A673 (cell line): Measurements from ENCODE around the gene RIN2. TPM values are rescaled to one million over a fixed set of nuclear protein-coding genes. Genes with fewer than 3 reads are reported as not detected.
A peak's percentile ranks its signal among the peaks of the same experiment; 100 is the strongest.

Experiments used
- BruUV-seq: library from RNA; stranded (reverse); fragments of 400-500 nt; replicated peaks from 2 replicates; lab custom pipeline; 2021; lab: Mats Ljungman, UMichigan
- CTCF ChIA-PET: fragments of 300-600 bp; sonication (Branson Sonifier 250); formaldehyde crosslinking; loops from one replicate; lab custom pipeline; 2022; ENCODE audit warnings: antibody characterized with exemption; lab: Charles Lee
- POLR2A ChIA-PET: fragments of 300-600 bp; sonication (Branson Sonifier 250); formaldehyde crosslinking; loops from one replicate; lab custom pipeline; 2022; ENCODE audit warnings: antibody characterized with exemption; ENCODE audit not compliant: low non-redundant PET; lab: Charles Lee
- DNase-seq: peaks from one replicate; pipeline ENCODE4 v3.0.0-alpha.2; 2015; ENCODE audit warnings: low spot score
- H3K27ac ChIP-seq: fragments of 200-600 bp; sonication (generic); 2 replicates; pipeline ENCODE4 v1.5.1; 2016; ENCODE audit warnings: mixed run types, low read depth, mild to moderate bottlenecking, mixed read lengths, antibody characterized with exemption, low read length; ENCODE audit not compliant: poor library complexity, severe bottlenecking
- H3K27me3 ChIP-seq: fragments of 200-600 bp; sonication (generic); replicated peaks from 2 replicates; pipeline ENCODE4 v1.6.1; 2017; ENCODE audit warnings: mixed run types, low read depth, mild to moderate bottlenecking, mixed read lengths, antibody characterized with exemption, low read length; ENCODE audit not compliant: insufficient read depth, poor library complexity
- H3K36me3 ChIP-seq: fragments of 200-600 bp; sonication (generic); 2 replicates; pipeline ENCODE4 v1.6.1; 2016; ENCODE audit warnings: mixed run types, mild to moderate bottlenecking, mixed read lengths, antibody characterized with exemption, low read length; ENCODE audit not compliant: insufficient read depth, poor library complexity, severe bottlenecking
- H3K4me1 ChIP-seq: fragments of 200-600 bp; sonication (generic); 2 replicates; pipeline ENCODE4 v1.6.1; 2017; ENCODE audit warnings: mixed run types, mild to moderate bottlenecking, mixed read lengths, antibody characterized with exemption, low read length; ENCODE audit not compliant: insufficient read depth, poor library complexity, severe bottlenecking
- H3K4me3 ChIP-seq: fragments of 200-600 bp; sonication (generic); 2 replicates; pipeline ENCODE4 v1.5.1; 2016; ENCODE audit warnings: low read depth, mixed run types, mild to moderate bottlenecking, mixed read lengths, low read length; ENCODE audit not compliant: poor library complexity, severe bottlenecking
- H3K9me3 ChIP-seq: fragments of 200-600 bp; sonication (generic); 2 replicates; pipeline ENCODE4 v1.6.1; 2016; ENCODE audit warnings: mixed run types, low read depth, mild to moderate bottlenecking, mixed read lengths, antibody characterized with exemption, low read length; ENCODE audit not compliant: poor library complexity, severe bottlenecking
- EZH2 ChIP-seq: fragments of 200-600 bp; sonication (generic); IDR thresholded peaks from 2 replicates; pipeline ENCODE4 v1.6.1; 2017; ENCODE audit warnings: borderline replicate concordance, low read depth, mild to moderate bottlenecking, mixed read lengths, antibody characterized with exemption, low read length; ENCODE audit not compliant: poor library complexity, severe bottlenecking
- intact Hi-C: fragments of 100-400 bp; cut with micrococcal nuclease; formaldehyde crosslinking; loops from one replicate; pipeline ENCODE4 v1.10.0; 2022; ENCODE audit not compliant: unreplicated experiment
- total RNA-seq: library from RNA; stranded (reverse); gene quantifications from 2 replicates; pipeline ENCODE4 v1.2.3, GENCODE V29; 2021
- TF ChIP-seq, protein P1 (sequence below): fragments of 300-800, 200-600 bp; sonication (generic); conservative IDR thresholded peaks from 2 replicates; pipeline ENCODE4 v1.5.1; 2017; ENCODE audit warnings: low read depth, mild to moderate bottlenecking, antibody characterized with exemption, low read length, moderate library complexity, mixed read lengths

The RIN2 gene
- total RNA-seq, 1 experiment from 2014 or later = 14.6 TPM

- Histone ChIP-seq H3K27me3 (no peaks in the 10 kb centered on the region), H3K36me3 (no peaks in the 10 kb centered on the region), H3K4me1 (peaks cover 48% of the 10 kb centered on the region), H3K27ac (no peak overlapping the region), H3K9me3 (no peaks in the 10 kb centered on the region), H3K4me3 (no peak overlapping the region)
- intact Hi-C loops = no loop called here
- POLR2A ChIA-PET = interaction anchor here (1.0 kb wide), 1 partner anchor 16 kb away, joined by 4 read pairs; no protein-coding TSS in a partner anchor
- DNase-seq = no peak
- BruUV-seq = no TSS peak
- no peak for TF ChIP-seq EZH2
- TF ChIP-seq, protein P1, sequence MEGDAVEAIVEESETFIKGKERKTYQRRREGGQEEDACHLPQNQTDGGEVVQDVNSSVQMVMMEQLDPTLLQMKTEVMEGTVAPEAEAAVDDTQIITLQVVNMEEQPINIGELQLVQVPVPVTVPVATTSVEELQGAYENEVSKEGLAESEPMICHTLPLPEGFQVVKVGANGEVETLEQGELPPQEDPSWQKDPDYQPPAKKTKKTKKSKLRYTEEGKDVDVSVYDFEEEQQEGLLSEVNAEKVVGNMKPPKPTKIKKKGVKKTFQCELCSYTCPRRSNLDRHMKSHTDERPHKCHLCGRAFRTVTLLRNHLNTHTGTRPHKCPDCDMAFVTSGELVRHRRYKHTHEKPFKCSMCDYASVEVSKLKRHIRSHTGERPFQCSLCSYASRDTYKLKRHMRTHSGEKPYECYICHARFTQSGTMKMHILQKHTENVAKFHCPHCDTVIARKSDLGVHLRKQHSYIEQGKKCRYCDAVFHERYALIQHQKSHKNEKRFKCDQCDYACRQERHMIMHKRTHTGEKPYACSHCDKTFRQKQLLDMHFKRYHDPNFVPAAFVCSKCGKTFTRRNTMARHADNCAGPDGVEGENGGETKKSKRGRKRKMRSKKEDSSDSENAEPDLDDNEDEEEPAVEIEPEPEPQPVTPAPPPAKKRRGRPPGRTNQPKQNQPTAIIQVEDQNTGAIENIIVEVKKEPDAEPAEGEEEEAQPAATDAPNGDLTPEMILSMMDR = no peak
- CTCF ChIA-PET = no interaction called here
Measured at GRCh38 chr20:19760371-19760721, 2.3 kb downstream of the RIN2 start.

DNA sequence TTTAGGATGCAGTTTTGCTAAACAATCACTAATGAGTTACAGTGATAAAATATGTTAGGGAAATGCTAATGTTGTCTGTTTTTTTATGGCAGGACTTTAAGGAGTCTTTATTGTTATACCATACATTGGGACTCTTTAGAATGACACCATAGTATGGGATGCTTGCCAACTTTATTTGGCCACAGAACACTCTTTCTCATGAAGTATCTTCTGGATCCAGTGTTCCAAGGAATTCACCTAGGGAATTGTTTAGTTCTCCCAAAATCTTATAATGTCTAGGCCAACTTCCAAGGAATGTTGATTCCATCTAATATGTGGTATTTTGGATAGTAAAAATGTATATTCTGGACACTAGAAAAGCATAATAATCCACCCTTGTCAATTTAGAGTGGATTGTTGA lies 3.3 kb downstream of the RIN2 start:
- H3K36me3 ChIP-seq = no peaks in the 10 kb centered on the region
- H3K4me1 ChIP-seq = peaks cover 48% of the 10 kb centered on the region
- H3K27me3 ChIP-seq = no peaks in the 10 kb centered on the region
- no peak overlapping the region for H3K4me3 ChIP-seq
- H3K27ac ChIP-seq = no peak overlapping the region
- no TSS peak for BruUV-seq
- intact Hi-C loops = no loop called here
- TF ChIP-seq, protein P1 = no peak
- no peak for TF ChIP-seq EZH2
- ChIA-PET CTCF (no interaction called here), POLR2A (no interaction called here)
- DNase-seq = peak; percentile 35
- no peaks in the 10 kb centered on the region for H3K9me3 ChIP-seq

GRCh38 chr20:19761841-19762240 lies 3.8 kb downstream of the RIN2 start:
- no TSS peak for BruUV-seq
- Histone ChIP-seq H3K4me3 (no peak overlapping the region), H3K27ac (peak overlapping the region; percentile 7), H3K27me3 (no peaks in the 10 kb centered on the region), H3K9me3 (no peaks in the 10 kb centered on the region), H3K36me3 (no peaks in the 10 kb centered on the region), H3K4me1 (peaks cover 47% of the 10 kb centered on the region)
- intact Hi-C loops = no loop called here
- CTCF ChIA-PET = no interaction called here
- TF ChIP-seq, protein P1 = no peak
- no peak for TF ChIP-seq EZH2
- POLR2A ChIA-PET = no interaction called here
- no peak for DNase-seq
